ENCODE data around the gene WRAP73. TPM values are rescaled to one million over a fixed set of nuclear protein-coding genes. Genes with fewer than 3 reads are reported as not detected.

The WRAP73 gene
- total RNA-seq, 2 donors from 2014 or later = 22.1 to 24.9 TPM

DNA sequence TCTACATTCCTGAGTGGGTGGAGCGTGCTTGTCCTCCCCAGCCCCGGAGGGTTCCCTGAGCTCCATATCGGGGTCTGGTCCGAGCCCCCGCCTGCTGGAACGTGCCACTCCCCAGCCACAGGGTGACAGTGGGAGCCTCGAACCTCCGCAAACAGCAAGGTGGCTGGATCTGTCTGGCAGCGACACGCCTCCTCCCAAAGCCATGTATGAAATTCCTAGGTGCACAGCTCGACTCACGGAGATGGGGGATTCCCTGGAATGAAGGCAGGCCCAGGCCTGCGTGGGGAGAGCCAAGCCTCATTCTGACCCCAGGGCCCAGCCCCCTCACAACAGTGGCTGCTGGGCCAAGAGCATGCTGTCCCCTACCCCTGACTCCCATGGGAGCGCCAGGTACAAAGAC lies 35.3 kb upstream of the WRAP73 start:
- Histone ChIP-seq H3K4me1 (ENCODE audit: control insufficient read depth in 1 of 2, low read depth in 2 of 2) (no peaks in the 10 kb centered on the region), H3K4me3 (no peak overlapping the region), H3K27ac (no peak overlapping the region), H3K9me3 (no peaks in the 10 kb centered on the region), H3K36me3 (no peaks in the 10 kb centered on the region), H3K27me3 (replicated peaks; ENCODE audit: insufficient read depth) (no peaks in the 10 kb centered on the region)
- TF ChIP-seq, protein P1, sequence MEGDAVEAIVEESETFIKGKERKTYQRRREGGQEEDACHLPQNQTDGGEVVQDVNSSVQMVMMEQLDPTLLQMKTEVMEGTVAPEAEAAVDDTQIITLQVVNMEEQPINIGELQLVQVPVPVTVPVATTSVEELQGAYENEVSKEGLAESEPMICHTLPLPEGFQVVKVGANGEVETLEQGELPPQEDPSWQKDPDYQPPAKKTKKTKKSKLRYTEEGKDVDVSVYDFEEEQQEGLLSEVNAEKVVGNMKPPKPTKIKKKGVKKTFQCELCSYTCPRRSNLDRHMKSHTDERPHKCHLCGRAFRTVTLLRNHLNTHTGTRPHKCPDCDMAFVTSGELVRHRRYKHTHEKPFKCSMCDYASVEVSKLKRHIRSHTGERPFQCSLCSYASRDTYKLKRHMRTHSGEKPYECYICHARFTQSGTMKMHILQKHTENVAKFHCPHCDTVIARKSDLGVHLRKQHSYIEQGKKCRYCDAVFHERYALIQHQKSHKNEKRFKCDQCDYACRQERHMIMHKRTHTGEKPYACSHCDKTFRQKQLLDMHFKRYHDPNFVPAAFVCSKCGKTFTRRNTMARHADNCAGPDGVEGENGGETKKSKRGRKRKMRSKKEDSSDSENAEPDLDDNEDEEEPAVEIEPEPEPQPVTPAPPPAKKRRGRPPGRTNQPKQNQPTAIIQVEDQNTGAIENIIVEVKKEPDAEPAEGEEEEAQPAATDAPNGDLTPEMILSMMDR (IDR thresholded peaks at IDR 0.05) = no peak
- ATAC-seq (ENCODE audit: insufficient number of reproducible peaks, low FRiP score, low read depth) (no peak), DNase-seq (ENCODE audit: low spot score) (no peak)

- Histone ChIP-seq H3K27ac (no peak overlapping the region), H3K9me3 (no peaks in the 10 kb centered on the region), H3K4me1 (ENCODE audit: control insufficient read depth in 1 of 2, low read depth in 2 of 2) (no peaks in the 10 kb centered on the region), H3K36me3 (no peaks in the 10 kb centered on the region), H3K27me3 (replicated peaks; ENCODE audit: insufficient read depth) (no peaks in the 10 kb centered on the region), H3K4me3 (no peak overlapping the region)
- ATAC-seq (ENCODE audit: insufficient number of reproducible peaks, low FRiP score, low read depth) (no peak), DNase-seq (ENCODE audit: low spot score) (no peak)
- TF ChIP-seq, protein P1 (IDR thresholded peaks at IDR 0.05) = no peak
Measured at GRCh38 chr1:3683992-3684391, 34.1 kb upstream of the WRAP73 start.

GRCh38 chr1:3683197-3683596 lies 33.3 kb upstream of the WRAP73 start:
- Histone ChIP-seq H3K4me1 (ENCODE audit: control insufficient read depth in 1 of 2, low read depth in 2 of 2) (no peaks in the 10 kb centered on the region), H3K9me3 (no peaks in the 10 kb centered on the region), H3K27me3 (replicated peaks; ENCODE audit: insufficient read depth) (no peaks in the 10 kb centered on the region), H3K27ac (no peak overlapping the region), H3K36me3 (no peaks in the 10 kb centered on the region), H3K4me3 (no peak overlapping the region)
- ATAC-seq (ENCODE audit: insufficient number of reproducible peaks, low FRiP score, low read depth) (no peak), DNase-seq (ENCODE audit: low spot score) (no peak)
- TF ChIP-seq, protein P1 (IDR thresholded peaks at IDR 0.05) = no peak

GRCh38 chr1:3681898-3682806 lies 32.2 kb upstream of the WRAP73 start:
- Histone ChIP-seq H3K4me1 (ENCODE audit: control insufficient read depth in 1 of 2, low read depth in 2 of 2) (no peaks in the 10 kb centered on the region), H3K36me3 (no peaks in the 10 kb centered on the region), H3K9me3 (no peaks in the 10 kb centered on the region), H3K27me3 (replicated peaks; ENCODE audit: insufficient read depth) (no peaks in the 10 kb centered on the region), H3K27ac (no peak overlapping the region), H3K4me3 (no peak overlapping the region)
- ATAC-seq (ENCODE audit: insufficient number of reproducible peaks, low FRiP score, low read depth) (no peak), DNase-seq (ENCODE audit: low spot score) (no peak)
- TF ChIP-seq, protein P1 (IDR thresholded peaks at IDR 0.05) = no peak

DNA sequence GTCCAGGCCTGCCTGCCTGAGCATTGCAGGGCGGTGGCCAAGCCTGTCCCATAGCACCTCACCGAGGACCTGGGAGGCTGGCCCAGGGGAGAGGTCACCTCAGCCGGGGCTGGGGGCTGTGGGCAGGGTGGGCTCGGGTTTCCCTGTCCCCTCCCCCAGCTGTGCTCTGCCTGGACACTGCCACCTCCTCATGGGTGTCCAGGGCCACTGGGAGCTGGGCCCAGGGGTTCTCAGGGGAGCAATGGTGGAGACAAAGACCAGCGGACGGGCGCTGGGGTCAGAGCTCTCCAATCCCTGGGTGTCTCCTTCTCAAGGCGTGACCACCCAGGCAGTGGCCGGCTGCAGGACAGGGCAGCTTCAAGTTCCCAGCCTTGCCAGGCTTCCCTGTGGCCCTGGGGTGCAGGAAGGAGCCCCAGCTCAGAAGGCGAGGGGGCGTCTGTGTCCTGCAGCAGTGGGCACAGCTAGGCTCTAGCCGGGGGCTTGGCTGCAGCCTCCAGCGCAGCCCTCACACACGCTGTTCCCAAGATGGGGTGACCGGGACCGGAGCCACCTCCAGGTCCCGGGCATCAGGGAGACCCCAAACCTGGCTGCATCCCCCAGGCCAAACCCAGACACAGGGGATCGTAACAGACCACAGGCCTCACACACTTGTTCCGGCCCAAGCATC lies 31.5 kb upstream of the WRAP73 start:
- Histone ChIP-seq H3K9me3 (no peaks in the 10 kb centered on the region), H3K4me1 (ENCODE audit: control insufficient read depth in 1 of 2, low read depth in 2 of 2) (no peaks in the 10 kb centered on the region), H3K27me3 (replicated peaks; ENCODE audit: insufficient read depth) (no peaks in the 10 kb centered on the region), H3K36me3 (no peaks in the 10 kb centered on the region), H3K27ac (no peak overlapping the region), H3K4me3 (no peak overlapping the region)
- DNase-seq (ENCODE audit: low spot score) (no peak), ATAC-seq (ENCODE audit: insufficient number of reproducible peaks, low FRiP score, low read depth) (no peak)
- TF ChIP-seq, protein P1 (IDR thresholded peaks at IDR 0.05) = no peak

Measured in thoracic aorta (tissue), 2 donors.